ENCODE measurements around the gene LGALS3BP. TPM values are rescaled to one million over a fixed set of nuclear protein-coding genes. Genes with fewer than 3 reads are reported as not detected.

Gene LGALS3BP
- total RNA-seq, 1 experiment from 2014 or later = 69.8 TPM

DNA sequence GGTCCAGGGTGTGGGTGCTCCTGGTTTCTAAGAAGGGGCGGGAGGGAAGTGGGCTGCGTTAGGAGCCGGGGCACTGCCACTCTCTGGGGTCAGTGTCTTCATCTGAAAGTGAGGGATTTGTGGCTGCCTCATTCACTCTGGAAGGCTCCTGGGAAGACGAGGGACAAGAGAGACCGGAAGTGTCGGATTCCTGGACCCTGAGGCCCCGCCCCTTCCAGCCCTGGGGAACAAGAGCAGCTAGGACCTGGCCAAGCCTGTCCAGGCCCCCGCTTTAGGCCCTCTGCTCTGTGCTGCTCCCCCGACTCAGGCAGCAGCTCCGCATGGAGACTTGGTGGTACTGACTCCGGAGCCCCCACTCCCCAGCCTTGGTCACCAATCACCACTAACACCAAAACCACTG is 6.5 kb downstream of the LGALS3BP start:
- Mint-ChIP-seq H3K27me3 (ENCODE audit: low read depth) (no peaks in the 10 kb centered on the region; the same call in 1 of the 2 replicates), H3K4me1 (peaks cover 13 to 31% of the 10 kb centered on the region in 2 experiments), H3K9me3 (no peaks in the 10 kb centered on the region), H3K36me3 (ENCODE audit: insufficient read depth in 1 of 3, low read depth in 3 of 3) (peaks cover 0 to 30% (median 15%) of the 10 kb centered on the region in 3 experiments; a peak in 6 of 7 replicates), H3K4me3 (no peak overlapping the region), H3K27ac (no peak overlapping the region)
- Histone ChIP-seq H4K8ac (replicated peaks; ENCODE audit: insufficient read length, low read depth, low read length) (no peak overlapping the region), H2BK120ac (ENCODE audit: low read depth, low read length, poor library complexity, severe bottlenecking) (no peak overlapping the region), H2BK20ac (ENCODE audit: low read depth, low read length, poor library complexity, severe bottlenecking) (no peak overlapping the region), H3K4me1 (ENCODE audit: insufficient read depth, low read length) (no peaks in the 10 kb centered on the region), H3K79me1 (ENCODE audit: insufficient read depth, low read depth, low read length, poor library complexity, severe bottlenecking) (no peaks in the 10 kb centered on the region), H3K18ac (ENCODE audit: insufficient read length, low read depth, low read length) (no peak overlapping the region), H3K23me2 (ENCODE audit: insufficient read length, low read depth, low read length, poor library complexity, severe bottlenecking) (no peaks in the 10 kb centered on the region), H4K5ac (ENCODE audit: insufficient read length, low read depth, low read length) (no peak overlapping the region), H3K27me3 (ENCODE audit: insufficient read depth, low read length) (no peaks in the 10 kb centered on the region), H3K23ac (ENCODE audit: insufficient read length, low read depth, low read length) (no peak overlapping the region), H3K79me2 (ENCODE audit: insufficient read depth, low read length) (no peaks in the 10 kb centered on the region), H2BK15ac (ENCODE audit: low read depth, low read length) (no peak overlapping the region), H2BK5ac (ENCODE audit: insufficient read length, low read length) (no peak overlapping the region), H2AK5ac (ENCODE audit: insufficient read length, low read length) (no peak overlapping the region), H3K4ac (ENCODE audit: low read depth, low read length) (no peak overlapping the region), H3K14ac (ENCODE audit: insufficient read depth, low read length) (no peak overlapping the region), H3K56ac (ENCODE audit: insufficient read length, low read depth, low read length) (no peak overlapping the region), H3K27ac (ENCODE audit: insufficient read length, low read depth, low read length) (no peak overlapping the region), H3T11ph (ENCODE audit: low read length) (no peak overlapping the region), H4K20me1 (ENCODE audit: control insufficient read depth, insufficient read depth, insufficient read length) (no peaks in the 10 kb centered on the region), H3K9ac (ENCODE audit: extremely low read depth, insufficient read length, low read length) (no peak overlapping the region), H2AFZ (ENCODE audit: low read length) (no peak overlapping the region), H3K4me2 (ENCODE audit: insufficient read depth, insufficient read length, low read length) (no peak overlapping the region), H4K91ac (ENCODE audit: insufficient read length, low read depth, low read length) (no peak overlapping the region), H3K9me3 (ENCODE audit: control insufficient read depth, low read depth, low read length) (no peaks in the 10 kb centered on the region), H2BK12ac (ENCODE audit: insufficient read length, low read depth, low read length) (no peak overlapping the region)
- DNase-seq = peak; percentile 72
- TF ChIP-seq, protein P1, sequence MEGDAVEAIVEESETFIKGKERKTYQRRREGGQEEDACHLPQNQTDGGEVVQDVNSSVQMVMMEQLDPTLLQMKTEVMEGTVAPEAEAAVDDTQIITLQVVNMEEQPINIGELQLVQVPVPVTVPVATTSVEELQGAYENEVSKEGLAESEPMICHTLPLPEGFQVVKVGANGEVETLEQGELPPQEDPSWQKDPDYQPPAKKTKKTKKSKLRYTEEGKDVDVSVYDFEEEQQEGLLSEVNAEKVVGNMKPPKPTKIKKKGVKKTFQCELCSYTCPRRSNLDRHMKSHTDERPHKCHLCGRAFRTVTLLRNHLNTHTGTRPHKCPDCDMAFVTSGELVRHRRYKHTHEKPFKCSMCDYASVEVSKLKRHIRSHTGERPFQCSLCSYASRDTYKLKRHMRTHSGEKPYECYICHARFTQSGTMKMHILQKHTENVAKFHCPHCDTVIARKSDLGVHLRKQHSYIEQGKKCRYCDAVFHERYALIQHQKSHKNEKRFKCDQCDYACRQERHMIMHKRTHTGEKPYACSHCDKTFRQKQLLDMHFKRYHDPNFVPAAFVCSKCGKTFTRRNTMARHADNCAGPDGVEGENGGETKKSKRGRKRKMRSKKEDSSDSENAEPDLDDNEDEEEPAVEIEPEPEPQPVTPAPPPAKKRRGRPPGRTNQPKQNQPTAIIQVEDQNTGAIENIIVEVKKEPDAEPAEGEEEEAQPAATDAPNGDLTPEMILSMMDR (conservative IDR thresholded peaks at IDR 0.05) = no peak
- no CpG with 5 or more reads among the region's 11 CpGs for WGBS (ENCODE audit: extremely low coverage, insufficient read length, low lambda C conversion rate)
